ENCODE results near the gene KLHL29. TPM values are rescaled to one million over a fixed set of nuclear protein-coding genes. Genes with fewer than 3 reads are reported as not detected.

KLHL29 gene
- total and polyA plus RNA-seq, 2 experiments from 2014 or later, result 3.8 to 9.9 TPM

DNA sequence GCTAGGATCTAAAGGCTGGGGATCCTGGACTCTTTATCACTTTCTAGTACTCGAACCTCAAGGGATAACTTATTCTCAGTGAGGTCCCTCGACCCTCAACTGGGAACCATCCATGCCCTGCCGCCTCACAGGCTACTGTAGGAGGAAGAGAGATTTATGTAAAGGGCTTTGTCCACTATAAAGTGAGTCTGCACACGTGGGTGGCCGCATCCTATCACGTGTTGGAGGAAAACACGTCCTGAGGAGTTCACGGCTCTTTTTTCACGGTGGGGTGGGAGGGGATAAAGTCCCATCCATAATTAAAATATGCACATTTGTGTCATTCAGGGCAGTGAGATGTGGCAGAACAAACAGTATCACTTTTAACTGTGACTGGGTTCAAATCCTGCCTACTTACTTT is 176.6 kb downstream of the KLHL29 start:
- DNase-seq (ENCODE audit: low spot score), result no peak
- no peaks in the 10 kb centered on the region for H3K27me3 ChIP-seq
- H3K4me3 ChIP-seq, result no peak overlapping the region
- H3K9me3 ChIP-seq (ENCODE audit: low read depth), result no peaks in the 10 kb centered on the region
- H2AFZ ChIP-seq, result no peak overlapping the region
- H3K4me2 ChIP-seq, result no peak overlapping the region
- H3K4me1 ChIP-seq (ENCODE audit: insufficient read depth), result peaks cover 7% of the 10 kb centered on the region
- no peaks in the 10 kb centered on the region for H3K36me3 ChIP-seq (replicated peaks; ENCODE audit: insufficient read depth, low read depth)
- WGBS (ENCODE audit: low lambda C conversion rate, missing lambda C conversion rate), result 84% methylated on average over 9 of the region's 9 CpGs
- no peaks in the 10 kb centered on the region for H3K9me2 ChIP-seq (replicated peaks; ENCODE audit: insufficient read depth)
- no peaks in the 10 kb centered on the region for H3K79me2 ChIP-seq
- H3K27ac ChIP-seq, result no peak overlapping the region
- H4K20me1 ChIP-seq (ENCODE audit: insufficient read depth, poor library complexity, severe bottlenecking), result no peaks in the 10 kb centered on the region
- TF ChIP-seq, protein P1, sequence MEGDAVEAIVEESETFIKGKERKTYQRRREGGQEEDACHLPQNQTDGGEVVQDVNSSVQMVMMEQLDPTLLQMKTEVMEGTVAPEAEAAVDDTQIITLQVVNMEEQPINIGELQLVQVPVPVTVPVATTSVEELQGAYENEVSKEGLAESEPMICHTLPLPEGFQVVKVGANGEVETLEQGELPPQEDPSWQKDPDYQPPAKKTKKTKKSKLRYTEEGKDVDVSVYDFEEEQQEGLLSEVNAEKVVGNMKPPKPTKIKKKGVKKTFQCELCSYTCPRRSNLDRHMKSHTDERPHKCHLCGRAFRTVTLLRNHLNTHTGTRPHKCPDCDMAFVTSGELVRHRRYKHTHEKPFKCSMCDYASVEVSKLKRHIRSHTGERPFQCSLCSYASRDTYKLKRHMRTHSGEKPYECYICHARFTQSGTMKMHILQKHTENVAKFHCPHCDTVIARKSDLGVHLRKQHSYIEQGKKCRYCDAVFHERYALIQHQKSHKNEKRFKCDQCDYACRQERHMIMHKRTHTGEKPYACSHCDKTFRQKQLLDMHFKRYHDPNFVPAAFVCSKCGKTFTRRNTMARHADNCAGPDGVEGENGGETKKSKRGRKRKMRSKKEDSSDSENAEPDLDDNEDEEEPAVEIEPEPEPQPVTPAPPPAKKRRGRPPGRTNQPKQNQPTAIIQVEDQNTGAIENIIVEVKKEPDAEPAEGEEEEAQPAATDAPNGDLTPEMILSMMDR (IDR thresholded peaks at IDR 0.05; ENCODE audit: poor library complexity), result no peak
- no peak for TF ChIP-seq EZH2phosphoT487 (IDR thresholded peaks at IDR 0.05; ENCODE audit: low read depth, severe bottlenecking, unreplicated experiment)
- no peak for TF ChIP-seq EZH2 (IDR thresholded peaks at IDR 0.05; ENCODE audit: borderline replicate concordance)

DNA sequence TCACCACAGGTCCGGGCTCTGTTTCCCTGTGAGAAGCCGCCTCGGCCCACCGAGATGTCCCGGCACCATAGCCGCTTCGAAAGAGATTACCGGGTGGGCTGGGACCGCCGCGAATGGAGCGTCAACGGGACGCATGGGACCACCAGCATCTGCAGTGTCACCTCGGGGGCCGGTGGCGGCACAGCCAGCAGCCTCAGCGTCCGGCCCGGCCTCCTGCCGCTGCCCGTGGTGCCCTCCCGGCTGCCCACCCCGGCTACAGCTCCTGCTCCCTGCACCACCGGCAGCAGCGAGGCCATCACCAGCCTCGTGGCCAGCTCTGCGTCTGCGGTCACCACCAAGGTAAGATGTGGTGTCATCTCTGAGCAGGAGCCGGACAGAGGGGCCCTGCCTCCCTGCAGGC is 177.2 kb downstream of the KLHL29 start:
- no peaks in the 10 kb centered on the region for H3K9me3 ChIP-seq (ENCODE audit: low read depth)
- peaks cover 7% of the 10 kb centered on the region for H3K4me1 ChIP-seq (ENCODE audit: insufficient read depth)
- no peak overlapping the region for H3K27ac ChIP-seq
- no peak overlapping the region for H2AFZ ChIP-seq
- H3K4me2 ChIP-seq, result no peak overlapping the region
- no peak overlapping the region for H3K4me3 ChIP-seq
- no peaks in the 10 kb centered on the region for H3K79me2 ChIP-seq
- no peaks in the 10 kb centered on the region for H3K36me3 ChIP-seq (replicated peaks; ENCODE audit: insufficient read depth, low read depth)
- no peaks in the 10 kb centered on the region for H3K27me3 ChIP-seq
- no peak for DNase-seq (ENCODE audit: low spot score)
- 96% methylated on average over 24 of the region's 30 CpGs for WGBS (ENCODE audit: low lambda C conversion rate, missing lambda C conversion rate)
- H4K20me1 ChIP-seq (ENCODE audit: insufficient read depth, poor library complexity, severe bottlenecking), result no peaks in the 10 kb centered on the region
- H3K9me2 ChIP-seq (replicated peaks; ENCODE audit: insufficient read depth), result no peaks in the 10 kb centered on the region
- TF ChIP-seq EZH2 (IDR thresholded peaks at IDR 0.05; ENCODE audit: borderline replicate concordance), result no peak

DNA sequence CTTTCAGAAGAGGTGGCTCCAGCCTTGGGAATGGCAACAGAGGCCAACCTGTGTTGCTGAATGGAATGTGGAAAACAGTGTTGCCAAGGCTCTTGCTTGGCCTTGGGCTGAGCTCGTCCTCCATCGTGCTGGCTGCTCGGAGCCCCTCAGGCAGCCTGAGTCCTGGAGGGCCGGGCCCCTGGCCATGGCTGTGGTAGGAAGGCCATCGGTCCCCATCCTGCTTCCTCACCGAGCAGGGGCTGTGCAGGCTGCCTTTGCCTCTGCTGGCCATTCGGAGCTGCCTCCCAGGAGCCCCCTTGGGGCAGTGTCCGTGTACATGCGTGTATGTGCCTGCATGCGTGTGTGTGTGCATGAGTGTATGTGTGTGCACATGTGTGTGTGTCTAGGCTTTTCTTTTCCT is 178.2 kb downstream of the KLHL29 start:
- 88% methylated on average over 10 of the region's 10 CpGs for WGBS (ENCODE audit: low lambda C conversion rate, missing lambda C conversion rate)
- TF ChIP-seq EZH2phosphoT487 (IDR thresholded peaks at IDR 0.05; ENCODE audit: low read depth, severe bottlenecking, unreplicated experiment) (no peak), EZH2 (IDR thresholded peaks at IDR 0.05; ENCODE audit: borderline replicate concordance) (no peak)
- TF ChIP-seq, protein P1 (IDR thresholded peaks at IDR 0.05; ENCODE audit: poor library complexity), result no peak
- no peak overlapping the region for H3K4me3 ChIP-seq
- no peak for DNase-seq (ENCODE audit: low spot score)
- no peak overlapping the region for H2AFZ ChIP-seq
- no peaks in the 10 kb centered on the region for H4K20me1 ChIP-seq (ENCODE audit: insufficient read depth, poor library complexity, severe bottlenecking)
- H3K79me2 ChIP-seq, result no peaks in the 10 kb centered on the region
- H3K36me3 ChIP-seq (replicated peaks; ENCODE audit: insufficient read depth, low read depth), result no peaks in the 10 kb centered on the region
- H3K4me2 ChIP-seq, result no peak overlapping the region
- no peaks in the 10 kb centered on the region for H3K9me2 ChIP-seq (replicated peaks; ENCODE audit: insufficient read depth)
- peaks cover 10% of the 10 kb centered on the region for H3K4me1 ChIP-seq (ENCODE audit: insufficient read depth)
- no peaks in the 10 kb centered on the region for H3K27me3 ChIP-seq
- H3K9me3 ChIP-seq (ENCODE audit: low read depth), result no peaks in the 10 kb centered on the region
- H3K27ac ChIP-seq, result peak overlapping the region; percentile 20

DNA sequence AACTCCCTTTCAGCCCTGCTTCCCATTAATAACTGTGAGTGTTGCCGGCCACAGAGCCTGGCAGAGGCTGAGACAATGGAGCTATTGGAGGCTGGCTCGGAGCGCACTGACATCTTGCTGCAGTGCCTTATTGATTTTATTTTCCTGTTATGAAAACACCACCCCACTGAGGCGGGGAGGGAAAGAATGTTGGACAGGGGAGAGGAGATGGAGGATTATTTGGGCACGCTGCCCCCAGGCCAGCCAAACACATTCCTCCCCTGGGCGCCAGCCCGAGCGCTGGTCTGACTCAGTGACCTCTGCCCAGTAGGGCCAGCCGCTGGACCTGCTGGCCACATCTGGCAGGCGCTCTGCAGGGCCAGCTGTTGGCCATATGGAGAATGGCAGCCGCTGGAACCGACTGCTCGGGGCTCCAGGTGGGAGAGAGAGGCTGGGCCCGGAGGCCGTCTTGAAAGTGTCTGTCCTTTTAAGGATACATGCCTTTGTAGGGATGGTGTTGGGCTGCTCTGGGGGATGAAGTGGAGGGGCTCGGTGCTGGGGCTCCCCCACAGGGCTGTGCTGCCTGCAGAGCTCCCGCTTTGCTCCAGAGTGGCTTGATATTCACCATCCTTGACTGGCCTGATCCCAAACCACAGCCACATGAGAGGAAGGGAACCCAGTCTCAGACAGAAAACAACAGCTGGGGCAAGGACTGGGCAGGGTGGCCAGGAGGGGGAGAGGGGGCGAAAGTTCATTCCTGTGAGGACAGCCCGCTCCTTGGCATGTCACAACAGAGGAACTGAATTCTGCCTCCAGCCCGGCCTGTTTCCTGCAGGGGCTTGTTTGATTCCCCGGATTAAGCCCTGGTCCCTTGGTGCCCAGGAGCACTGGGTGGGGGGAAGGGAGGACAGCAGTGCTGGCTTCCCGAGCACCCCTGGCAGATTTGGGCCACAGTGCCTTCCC is 179.0 kb downstream of the KLHL29 start:
- no peaks in the 10 kb centered on the region for H3K79me2 ChIP-seq
- WGBS (ENCODE audit: low lambda C conversion rate, missing lambda C conversion rate), result 75% methylated on average over 22 of the region's 22 CpGs
- H3K4me3 ChIP-seq, result no peak overlapping the region
- no peak for DNase-seq (ENCODE audit: low spot score)
- H3K9me3 ChIP-seq (ENCODE audit: low read depth), result no peaks in the 10 kb centered on the region
- H2AFZ ChIP-seq, result no peak overlapping the region
- H3K27me3 ChIP-seq, result no peaks in the 10 kb centered on the region
- H3K9me2 ChIP-seq (replicated peaks; ENCODE audit: insufficient read depth), result no peaks in the 10 kb centered on the region
- TF ChIP-seq EZH2phosphoT487 (IDR thresholded peaks at IDR 0.05; ENCODE audit: low read depth, severe bottlenecking, unreplicated experiment) (no peak), EZH2 (IDR thresholded peaks at IDR 0.05; ENCODE audit: borderline replicate concordance) (no peak)
- TF ChIP-seq, protein P1 (IDR thresholded peaks at IDR 0.05; ENCODE audit: poor library complexity), result no peak
- peak overlapping the region; percentile 20 for H3K27ac ChIP-seq
- H3K4me1 ChIP-seq (ENCODE audit: insufficient read depth), result peaks cover 11% of the 10 kb centered on the region
- H3K4me2 ChIP-seq, result no peak overlapping the region
- H4K20me1 ChIP-seq (ENCODE audit: insufficient read depth, poor library complexity, severe bottlenecking), result no peaks in the 10 kb centered on the region
- H3K36me3 ChIP-seq (replicated peaks; ENCODE audit: insufficient read depth, low read depth), result no peaks in the 10 kb centered on the region

All from hepatocyte (in vitro differentiated cells).